Measurements from ENCODE around the gene MXRA7.
"Not testable (repeated sequence)": the region's sequence is repeated elsewhere in the genome, so short reads cannot be mapped to it uniquely, and the experiment has no call there.

MXRA7 gene, protein sequence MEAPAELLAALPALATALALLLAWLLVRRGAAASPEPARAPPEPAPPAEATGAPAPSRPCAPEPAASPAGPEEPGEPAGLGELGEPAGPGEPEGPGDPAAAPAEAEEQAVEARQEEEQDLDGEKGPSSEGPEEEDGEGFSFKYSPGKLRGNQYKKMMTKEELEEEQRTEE

DNA sequence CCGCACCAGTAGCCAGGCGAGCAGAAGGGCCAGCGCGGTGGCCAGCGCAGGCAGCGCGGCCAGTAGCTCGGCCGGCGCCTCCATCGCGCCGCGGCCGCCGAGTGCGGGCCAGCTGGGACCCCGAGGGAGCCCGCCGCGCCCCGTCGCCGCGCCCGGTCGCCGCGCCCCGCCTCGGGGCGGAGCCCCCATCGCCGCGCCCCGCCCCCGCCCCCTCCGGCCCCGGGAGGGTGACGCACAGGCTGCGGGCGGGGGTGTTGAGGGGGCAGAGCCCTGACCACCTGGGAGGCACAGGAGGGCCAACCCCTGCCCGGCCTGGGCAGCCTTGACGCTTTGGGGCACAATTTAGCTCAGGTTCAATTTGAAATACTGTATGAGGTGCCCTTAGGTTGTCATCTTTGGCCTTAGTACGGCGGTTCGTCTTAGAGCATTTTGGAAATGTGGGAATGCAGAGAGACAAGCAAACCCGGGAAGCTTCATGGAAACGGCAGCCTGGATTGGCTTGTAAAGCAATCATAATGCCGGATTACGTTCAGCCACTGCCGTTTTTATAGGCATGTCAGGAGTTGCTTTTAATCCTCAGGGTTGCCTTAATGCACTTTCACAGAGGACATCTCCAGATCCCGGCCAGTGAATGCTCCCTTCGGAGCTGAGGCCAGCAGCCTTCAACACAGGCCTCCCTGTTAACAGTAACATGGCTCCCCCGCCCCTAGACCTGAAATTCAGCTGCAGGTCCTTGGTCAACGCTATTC lies at the start of gene MXRA7:
Gene MXRA7 (minus strand): TSS at position 103 of the 749 bp plus-strand sequence. CDS start 19 bp downstream, at position 84.
- DNase-seq, result no peak

DNA sequence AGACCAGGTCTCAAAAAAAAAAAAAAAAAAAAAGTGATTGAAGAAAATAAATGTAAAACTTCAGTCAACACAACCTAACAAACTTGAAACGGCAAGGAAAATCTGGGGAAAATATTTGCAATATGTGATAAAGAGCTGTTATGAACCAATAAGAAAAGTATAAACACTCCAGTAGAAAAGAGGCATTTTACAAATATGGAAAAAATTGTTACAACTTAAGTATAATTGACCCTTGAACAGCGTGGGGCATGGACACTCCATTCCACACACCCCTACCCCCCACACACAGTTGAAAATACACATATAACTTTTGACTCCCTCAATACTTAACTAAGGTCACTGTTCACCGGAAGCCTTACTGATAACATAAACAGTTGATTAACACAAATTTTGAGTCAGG lies 47.8 kb upstream of the MXRA7 start:
- DNase-seq, result no peak

DNA sequence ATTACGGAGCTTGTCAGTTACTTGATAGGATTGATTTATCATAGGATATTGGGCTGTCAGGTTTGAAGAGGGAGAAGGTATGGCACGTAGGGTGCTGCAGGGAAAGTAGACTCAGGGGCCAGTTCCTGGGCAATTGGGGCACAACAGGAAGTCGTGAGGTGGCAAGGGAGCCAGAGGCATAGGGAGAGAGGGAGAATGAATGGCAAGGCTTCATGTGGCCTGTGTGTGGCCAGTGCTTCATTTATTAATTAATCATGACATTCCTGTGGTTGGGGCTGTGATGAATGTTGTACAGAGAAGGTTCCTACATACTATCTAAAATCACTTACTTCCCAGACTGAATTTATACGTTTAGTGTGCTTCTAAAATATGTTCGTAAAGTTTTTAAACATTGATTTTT lies 46.5 kb upstream of the MXRA7 start:
- DNase-seq, result no peak

DNA sequence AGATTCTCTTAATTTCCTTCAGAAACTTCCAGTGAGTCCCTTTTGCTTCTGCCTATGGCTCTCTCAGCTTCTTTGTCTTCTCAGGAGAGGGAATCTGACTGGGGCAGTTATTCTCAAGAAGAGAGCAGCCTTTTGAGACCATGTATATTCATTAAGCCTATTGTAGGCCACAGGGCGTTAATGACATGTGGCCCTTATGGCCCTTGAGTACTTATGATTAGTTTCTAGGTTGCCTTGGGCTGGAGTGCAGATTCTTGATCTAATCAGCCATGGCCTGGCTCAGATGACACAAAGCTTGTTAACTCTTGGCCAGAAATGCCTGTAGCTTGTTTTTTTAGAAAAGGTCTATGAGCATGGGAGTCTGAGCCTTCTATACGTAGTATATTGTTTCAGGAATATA lies 44.5 kb upstream of the MXRA7 start:
- DNase-seq, result no peak

DNA sequence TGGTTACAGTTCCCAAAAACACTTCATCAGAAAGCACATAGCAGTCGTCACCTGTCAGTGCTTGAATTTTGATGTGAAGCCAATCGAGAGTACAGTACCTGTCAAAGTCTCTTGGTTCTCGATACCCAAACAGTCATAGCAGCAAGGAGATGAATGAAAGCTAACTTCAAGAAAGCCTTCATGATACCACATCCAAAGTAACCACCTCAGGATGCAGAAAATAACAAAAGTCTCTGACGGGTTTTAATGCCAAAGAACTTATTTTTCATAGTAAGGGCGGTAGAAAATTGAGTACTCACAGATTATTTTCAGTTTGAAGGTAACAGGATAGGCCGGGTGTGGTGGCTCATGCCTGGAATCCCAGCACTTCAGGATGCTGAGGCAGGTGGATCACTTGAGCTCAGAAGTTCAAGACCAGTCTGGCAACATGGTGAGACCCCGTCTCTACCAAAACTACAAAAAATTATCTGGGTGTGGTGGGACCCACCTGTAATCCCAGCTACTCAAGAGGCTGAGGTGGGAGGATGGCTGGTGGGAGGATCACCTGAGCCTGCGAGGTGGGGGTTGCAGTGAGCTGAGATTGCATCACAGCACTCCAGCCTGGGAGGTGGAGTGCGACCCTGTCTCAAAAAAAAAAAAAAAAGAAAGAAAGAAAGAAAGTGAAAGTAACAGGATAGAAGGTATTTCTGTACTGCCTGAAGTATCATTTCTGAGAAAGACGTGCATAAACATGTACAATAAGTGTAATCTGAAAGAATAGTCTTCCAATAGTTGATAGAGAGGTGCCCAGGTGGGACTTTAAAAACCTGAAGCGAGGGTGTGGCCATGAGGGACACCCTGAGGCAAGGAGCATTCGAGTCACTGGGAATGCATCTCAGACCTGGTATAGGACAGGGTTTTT lies 42.5 kb upstream of the MXRA7 start:
- no peak for DNase-seq

DNA sequence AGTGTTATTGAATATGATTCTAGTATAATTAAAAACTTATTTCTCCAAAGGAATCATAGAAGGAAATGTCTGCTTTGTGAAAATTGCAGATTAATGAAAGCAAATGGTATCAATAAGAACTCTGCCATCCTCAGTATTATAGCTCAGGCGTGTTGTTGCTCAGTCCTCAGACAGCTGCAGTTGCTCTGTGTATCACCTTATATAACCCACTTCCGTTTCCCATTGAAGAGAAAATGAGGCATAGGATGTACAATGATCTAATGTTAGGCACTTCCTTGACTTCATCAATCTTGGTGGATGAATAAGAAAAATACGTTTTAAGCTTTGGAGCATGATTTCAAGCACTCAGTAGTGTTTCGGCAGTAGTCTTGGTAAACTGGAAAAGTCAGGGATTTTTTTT lies 41.2 kb upstream of the MXRA7 start:
- no peak for DNase-seq

DNA sequence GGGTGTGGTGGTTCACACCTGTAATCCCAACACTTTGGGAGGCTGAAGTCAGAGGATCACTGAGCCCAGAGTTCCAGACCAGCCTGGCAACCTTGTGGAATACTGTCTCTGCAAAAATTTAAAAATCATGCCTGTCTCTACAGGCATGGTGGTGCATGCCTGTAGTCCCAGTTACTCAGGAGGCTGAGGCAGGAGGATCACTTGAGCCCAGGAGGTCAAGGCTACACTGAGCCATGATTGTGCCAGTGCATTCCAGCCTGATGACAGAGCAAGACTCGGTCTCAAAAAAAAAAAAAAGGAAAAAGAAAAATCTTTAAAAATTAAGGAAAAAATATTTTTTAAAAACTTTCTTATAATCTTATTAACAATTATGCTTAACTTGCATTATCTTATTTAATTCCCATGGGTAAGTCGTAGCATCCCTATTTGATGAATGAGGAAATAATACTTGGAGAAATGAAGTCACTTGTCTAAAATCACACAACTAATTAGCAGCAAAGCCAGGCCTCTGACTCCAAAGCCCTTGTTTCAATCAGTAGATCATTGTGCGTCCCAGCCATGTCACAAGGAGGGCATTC lies 40.7 kb upstream of the MXRA7 start:
- DNase-seq, result no peak

DNA sequence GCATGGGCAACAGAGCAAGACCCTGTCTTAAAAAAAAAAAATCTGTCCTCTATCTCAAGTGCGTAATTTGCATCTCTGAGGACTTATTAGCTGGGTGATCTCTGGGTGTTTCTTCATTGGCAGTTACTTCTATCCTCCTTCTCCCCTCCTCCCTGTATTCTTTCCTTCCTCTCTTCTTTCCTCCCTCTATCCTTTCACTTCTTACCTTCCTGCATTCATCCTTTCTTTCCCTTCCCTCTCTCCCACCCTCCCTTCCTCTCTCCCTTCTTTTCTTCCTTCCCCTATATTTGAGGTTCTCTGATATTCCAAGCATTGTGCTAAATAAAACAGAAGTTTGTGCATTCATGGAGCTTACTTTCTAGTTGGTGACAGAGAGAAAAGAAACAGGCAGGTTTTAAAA lies 37.9 kb upstream of the MXRA7 start:
- DNase-seq, result no peak

DNA sequence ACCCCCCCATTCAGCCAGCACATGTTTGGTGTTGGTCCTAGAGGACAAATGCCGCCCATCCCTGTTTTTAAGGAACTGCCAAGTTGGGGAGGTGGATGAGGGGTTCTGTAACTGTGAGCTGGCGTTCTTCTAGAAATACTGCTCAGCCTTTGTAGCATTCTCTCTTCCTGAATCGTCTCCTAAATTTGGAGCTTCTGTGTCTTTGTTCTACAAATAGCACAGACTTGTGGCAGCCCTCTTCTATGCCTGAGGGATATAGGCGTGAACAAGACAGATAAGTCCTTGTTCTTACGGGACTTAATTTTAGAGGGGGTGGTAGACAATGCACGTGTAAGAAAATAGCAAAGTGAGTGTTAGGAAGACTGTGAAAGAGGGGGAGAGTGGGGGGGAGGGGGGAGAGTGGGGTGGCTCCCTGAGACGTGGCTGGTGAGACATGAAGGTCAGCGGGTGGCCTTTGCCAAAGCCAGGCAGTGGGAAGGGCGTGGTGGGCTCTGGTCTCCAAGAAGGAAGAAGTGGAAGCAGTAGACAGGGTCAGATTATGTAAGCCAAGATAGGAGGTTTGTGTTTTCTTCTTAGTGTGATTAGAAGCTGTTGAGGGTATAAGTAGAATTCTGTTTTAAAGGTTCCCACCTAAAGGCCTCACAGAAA lies 37.1 kb upstream of the MXRA7 start:
- no peak for DNase-seq

DNA sequence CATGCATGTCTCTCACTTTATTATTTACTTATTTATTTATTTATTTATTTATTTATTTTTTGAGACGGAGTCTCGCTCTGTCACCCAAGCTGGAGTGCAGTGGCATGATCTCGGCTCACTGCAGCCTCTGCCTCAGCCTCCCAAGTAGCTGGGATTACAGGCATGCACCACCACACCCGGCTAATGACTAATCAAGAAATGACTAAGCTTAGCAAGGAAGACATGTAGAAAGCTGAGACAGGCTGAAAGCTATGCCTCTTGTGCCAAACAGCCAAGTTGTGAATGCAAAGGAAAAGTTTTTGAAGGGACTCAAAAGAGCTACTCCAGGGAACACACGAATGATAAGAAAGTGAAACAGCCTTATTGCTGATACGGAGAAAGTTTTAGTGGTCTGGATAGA lies 35.0 kb upstream of the MXRA7 start:
- not testable (repeated sequence) for DNase-seq

DNA sequence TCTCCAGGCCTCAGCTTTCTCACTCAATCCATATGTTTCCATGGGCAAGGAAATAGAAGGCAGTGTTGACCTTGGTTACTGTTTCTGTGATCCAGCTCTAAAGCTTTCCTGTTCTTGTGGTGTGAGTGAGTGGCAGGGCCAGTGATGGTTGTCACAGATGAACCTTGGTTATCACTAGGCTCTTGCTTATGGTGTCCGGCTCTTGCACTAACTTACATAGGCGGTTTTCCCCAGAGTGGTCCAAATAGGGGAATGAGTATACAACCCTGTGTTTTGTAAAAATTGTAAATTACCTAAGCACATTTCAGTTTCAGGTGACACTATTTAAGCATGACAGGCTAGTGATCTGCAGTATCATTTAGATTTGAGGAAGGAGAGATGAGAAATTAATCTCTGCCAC lies 34.0 kb upstream of the MXRA7 start:
- DNase-seq, result no peak

DNA sequence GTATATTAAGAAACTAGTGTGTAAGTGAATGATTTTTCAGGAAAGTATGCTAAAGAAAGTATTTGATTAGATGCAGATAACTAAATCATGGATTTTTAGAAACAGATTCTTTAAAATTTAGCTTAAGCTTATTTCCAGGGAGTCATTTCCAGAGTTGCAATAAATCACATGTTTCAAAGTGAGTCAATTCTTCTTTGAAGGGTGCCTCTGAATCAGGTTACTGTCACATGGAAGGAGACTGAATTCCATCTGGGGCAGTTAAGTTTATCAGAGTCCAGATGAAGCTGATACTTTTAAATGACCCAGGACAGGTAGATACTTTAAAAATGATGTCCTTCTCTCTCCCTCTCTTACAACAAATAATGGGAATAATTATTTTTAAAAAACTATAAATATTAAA lies 32.2 kb upstream of the MXRA7 start:
- no peak for DNase-seq

DNA sequence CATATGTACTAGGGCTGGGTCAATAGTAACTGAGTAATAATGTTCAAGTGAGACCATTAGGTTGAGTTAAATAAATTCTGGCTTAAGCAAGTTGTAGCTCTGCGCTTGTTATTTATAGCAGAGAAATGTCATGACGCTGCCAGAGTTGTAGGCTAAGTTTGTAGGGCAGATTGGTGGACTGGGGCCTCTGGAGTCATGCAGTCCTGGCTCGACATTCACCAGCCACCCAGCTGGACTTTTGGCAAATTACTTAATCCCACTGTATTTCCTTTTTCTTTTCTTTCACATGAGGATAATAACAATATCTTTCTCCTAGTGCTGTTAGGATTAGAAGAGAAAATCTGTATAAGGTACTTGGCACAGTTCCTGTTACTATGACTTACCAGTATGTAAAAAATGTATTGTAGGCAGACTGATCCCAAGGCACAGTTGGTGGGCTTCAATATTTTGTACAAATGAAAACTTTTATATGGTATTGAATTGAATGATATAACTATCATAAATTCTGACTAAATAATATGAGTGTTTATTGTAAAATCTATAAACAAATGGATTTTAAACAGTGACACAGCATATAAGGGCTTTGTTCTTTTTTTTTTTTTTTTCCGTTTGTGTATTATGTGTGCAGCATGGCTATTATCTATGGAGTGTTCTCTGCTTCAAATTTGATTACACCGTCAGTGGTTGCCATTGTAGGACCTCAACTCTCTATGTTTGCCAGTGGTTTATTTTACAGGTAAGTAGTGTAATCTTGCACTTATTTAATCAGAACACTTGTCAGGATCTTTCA lies 29.8 kb upstream of the MXRA7 start:
- DNase-seq, result no peak

DNA sequence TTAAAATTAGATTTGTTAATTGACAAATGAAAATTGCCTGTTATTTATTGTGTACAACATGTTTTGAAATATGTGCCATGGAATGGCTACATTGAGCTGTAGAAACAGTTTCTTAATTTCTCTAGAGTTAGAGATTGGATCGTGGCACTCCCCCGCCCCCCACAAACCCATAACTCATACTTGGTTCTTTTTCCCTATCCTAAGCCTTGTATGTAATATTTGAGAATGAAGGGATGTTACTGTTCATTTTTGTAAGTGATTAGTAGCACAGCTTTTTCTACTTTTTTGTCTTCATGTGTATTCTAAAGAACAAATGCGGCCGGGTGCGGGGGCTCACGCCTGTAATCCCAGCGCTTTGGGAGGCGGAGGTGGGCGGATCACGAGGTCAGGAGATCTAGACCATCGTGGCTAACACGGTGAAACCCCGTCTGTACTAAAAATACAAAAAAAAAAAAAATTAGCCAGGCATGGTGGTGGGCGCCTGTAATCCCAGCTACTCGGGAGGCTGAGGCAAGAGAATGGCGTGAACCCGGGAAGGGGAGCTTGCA lies 28.9 kb upstream of the MXRA7 start:
- DNase-seq, result not testable (repeated sequence)

DNA sequence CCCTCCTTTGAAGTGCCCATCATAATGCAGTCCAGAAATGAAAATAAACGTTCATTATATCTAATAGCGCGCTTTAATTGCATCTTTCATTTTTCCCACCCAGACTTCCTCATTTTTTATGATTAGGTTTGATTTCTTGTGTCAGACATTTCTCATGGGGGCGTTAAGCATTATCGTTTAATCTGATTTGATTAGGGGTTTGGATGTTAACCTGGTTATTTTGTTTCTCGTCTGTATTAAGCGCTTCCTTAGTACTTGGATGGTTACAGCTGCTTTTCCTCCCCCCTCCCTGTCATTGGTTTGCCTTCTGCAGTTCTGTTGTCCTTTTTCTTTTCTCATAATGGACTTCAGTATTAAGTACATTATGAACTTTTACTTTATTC lies 27.7 kb upstream of the MXRA7 start:
- DNase-seq, result no peak

DNA sequence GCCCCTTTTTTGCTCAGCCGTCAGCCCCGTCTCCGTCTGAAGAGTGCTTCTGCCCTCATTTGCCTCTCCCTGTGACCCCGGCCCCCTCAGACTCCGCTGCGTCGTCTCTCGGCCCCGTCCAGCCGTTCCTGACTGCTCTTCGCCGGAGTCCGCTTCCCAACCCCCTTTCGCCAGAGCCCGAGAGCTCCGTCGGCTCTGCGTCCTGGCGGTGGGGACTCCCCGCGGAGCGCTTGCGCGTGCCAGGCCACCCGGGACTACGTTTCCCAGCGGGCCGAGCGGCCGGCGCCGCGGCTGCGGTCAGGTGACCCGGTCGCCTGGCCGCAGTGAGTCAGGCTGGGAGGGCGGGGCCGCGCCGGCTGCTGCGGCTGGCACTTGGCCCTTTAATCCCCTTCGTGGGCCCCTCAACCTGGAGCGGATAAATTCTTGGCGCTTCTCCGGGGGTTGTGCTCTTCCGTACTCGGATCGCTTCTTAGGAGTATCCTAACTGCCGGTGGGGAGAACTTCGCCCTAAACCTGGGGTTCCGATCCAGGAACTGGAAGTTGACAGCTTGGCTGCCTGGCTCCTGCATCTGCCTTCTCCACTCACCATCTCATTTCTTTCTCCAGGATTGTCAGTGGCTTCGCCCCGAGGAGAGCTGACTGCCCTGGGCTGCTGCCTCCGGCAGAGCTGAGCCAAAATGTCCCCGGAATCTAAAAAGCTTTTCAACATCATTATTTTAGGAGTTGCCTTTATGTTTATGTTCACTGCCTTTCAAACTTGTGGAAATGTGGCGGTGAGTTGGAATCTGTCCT lies 27.1 kb upstream of the MXRA7 start, which contains the start of gene MFSD11:
Gene MFSD11 (plus strand): TSS at position 444 of the 792 bp plus-strand sequence. CDS start 234 bp downstream, at position 678.
- DNase-seq, result peak; percentile 94

DNA sequence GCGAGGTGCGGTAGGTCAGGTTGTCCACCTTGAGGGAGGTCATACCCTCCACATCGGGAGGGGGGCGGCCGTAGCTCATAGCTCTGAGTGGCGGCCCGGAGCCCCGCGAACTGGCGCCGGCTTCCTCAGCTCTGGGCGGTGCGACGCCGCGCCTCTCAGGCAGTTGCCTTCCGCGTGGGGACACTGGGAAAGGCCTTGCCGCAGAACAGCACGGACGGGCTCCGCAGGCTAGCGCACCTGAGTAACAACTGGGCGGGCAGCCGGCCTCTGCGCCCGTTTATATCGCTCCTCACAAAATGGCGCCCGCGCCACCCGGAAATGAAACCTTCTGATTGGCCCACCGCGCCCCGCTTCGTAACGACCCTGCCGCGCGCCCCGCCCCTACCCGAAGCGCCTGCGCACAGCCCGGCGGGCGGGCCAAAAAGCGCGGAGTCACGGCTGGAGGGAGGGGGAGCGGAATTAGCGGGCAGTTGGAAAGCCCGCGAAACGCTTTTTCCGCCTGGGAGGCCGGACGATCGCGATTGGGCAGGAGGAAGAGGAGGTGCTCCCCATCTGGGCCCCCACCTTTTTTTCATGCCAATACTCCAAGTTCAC lies 26.4 kb upstream of the MXRA7 start, which contains the start of gene SRSF2:
Gene SRSF2 (minus strand): TSS at position 250 of the 594 bp plus-strand sequence. CDS start 171 bp downstream, at position 79.
- peak; percentile 99 for DNase-seq

DNA sequence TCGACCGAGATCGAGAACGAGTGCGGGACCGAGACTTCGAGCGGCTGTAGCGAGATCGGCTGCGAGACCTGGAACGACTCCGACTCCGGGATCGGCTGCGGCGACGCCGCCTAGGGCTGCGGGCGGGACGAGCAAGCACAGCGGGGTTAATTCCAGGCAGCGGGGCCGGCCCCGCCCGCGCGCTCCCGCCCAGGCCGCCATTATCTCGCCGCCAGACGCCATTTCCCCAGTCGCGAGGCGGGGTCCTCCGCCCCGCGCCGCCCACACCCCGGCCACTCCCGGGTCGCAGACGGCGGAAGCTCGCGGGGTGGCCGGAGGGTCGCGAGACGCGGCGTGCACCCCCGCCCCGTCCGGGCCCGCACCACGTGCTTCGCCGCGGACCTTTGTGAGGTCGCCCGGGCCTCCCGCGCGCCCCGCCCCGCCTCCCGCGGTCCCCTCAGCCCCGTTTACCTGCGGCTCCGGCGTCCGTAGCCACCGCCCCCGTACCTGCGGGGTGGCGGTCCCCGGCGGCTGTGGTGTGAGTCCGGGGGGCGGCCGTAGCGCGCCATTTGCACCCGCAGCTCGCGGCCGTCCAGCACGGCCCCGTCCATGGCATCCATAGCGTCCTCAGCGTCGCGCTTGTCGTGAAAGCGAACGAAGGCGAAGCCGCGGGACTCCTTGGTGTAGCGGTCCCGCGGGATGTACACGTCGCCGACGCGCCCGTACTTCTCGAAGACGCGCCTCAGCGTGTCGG lies 25.8 kb upstream of the MXRA7 start:
- peak; percentile 45 for DNase-seq

DNA sequence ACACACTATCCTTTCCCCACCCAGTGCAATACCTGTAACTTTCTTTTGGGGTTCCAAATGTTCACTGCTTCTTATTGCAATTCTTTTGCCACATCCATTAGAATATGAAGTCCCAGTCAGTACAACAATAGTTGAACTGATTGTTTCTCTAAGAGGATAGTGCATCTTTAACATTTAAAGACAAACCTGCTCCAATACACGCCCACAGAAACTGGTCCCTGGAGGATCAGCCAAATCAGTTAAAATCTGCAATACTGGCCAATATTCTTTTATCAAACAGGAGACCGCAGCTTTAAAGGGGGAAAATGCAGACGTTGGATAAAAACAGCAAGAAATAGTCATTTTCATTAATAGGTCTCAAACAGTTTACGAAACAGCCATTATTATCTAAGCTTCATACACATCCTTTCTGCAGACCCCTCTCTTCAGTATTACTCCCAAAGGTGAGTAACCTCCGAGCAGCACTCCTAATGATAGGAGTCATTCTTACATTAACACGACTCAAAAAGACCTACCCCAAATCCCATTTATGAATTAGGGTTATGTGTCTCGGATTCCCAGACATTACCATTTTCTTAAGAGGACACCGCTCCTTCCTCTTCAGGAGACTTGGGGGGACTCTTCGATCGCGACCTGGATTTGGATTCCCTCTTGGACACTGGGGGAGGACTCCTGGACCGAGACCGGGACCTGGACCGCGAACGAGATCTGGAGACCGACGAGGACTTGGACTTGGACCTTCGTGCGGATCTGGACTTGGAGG lies 25.0 kb upstream of the MXRA7 start:
- DNase-seq, result no peak

All from NCI-H510A (cell line).